Psoas muscle (tissue), 8 donors: ENCODE data around the gene STIL. TPM values are rescaled to one million over a fixed set of nuclear protein-coding genes. Genes with fewer than 3 reads are reported as not detected.
"Not testable (repeated sequence)": the region's sequence is repeated elsewhere in the genome, so short reads cannot be mapped to it uniquely, and the experiment has no call there.

ENCODE experiments used
- ATAC-seq, 4 donors: fragments of 200-7000 bp; cut with Tn5 transposase; one replicate each; pipeline ENCODE4 v1.9.1; 2020; ENCODE audit warnings: moderate library complexity in 3 of 4, mild to moderate bottlenecking in 2 of 4
- DNase-seq, 2 donors: peaks; one replicate each; pipeline ENCODE4 v3.0.0-alpha.2; 2020
- H3K27ac ChIP-seq: fragments of 200-600 bp; one replicate; pipeline ENCODE4 v1.8.0; 2022
- H3K27me3 ChIP-seq, 3 donors: fragments of 200-600 bp in 1 of 3; one replicate each; pipeline versions ENCODE4 v1.6.1 to v1.8.0; 2013 to 2022; ENCODE audit warnings: low read length in 2 of 3, mild to moderate bottlenecking in 2 of 3, moderate library complexity in 1 of 3; ENCODE audit not compliant: insufficient read depth in 3 of 3
- H3K36me3 ChIP-seq, 2 donors: fragments of 200-600 bp in 1 of 2; one replicate each; pipeline versions ENCODE4 v1.6.1 to v1.8.0; 2013 to 2022; ENCODE audit warnings: low read depth in 1 of 2, mild to moderate bottlenecking in 1 of 2, moderate library complexity in 1 of 2; ENCODE audit not compliant: insufficient read depth in 1 of 2
- H3K4me1 ChIP-seq: fragments of 200-600 bp; one replicate; pipeline ENCODE4 v1.8.0; 2022
- H3K4me3 ChIP-seq: fragments of 200-600 bp; one replicate; pipeline ENCODE4 v1.8.0; 2022; ENCODE audit warnings: mild to moderate bottlenecking
- H3K9me3 ChIP-seq: fragments of 200-600 bp; one replicate; pipeline ENCODE4 v1.8.0; 2022
- CTCF ChIP-seq: fragments of 200-600 bp; IDR thresholded peaks from one replicate; pipeline ENCODE4 v1.8.0; 2022; ENCODE audit warnings: antibody characterized with exemption
- WGBS, 3 donors: extraction: QIAGEN DNeasy Blood & Tissue Kit; methylation state at CpG; one replicate each; pipeline versions ENCODE4 v1.1.6 to v1.1.7; 2013; 5-methylcytosine and 5-hydroxymethylcytosine counted together
- intact Hi-C, 2 donors: fragments of 100-400 bp; cut with DNase I; formaldehyde crosslinking; loops; one replicate each; pipeline versions ENCODE4 v1.11.0 to v1.14.2; 2022
- polyA plus RNA-seq, 3 donors: library from polyadenylated mRNA; stranded (reverse); fragments of 200-250 nt; gene quantifications; one replicate each; pipeline ENCODE4 v1.2.3, GENCODE V29; 2013
- total RNA-seq, 4 donors: library from RNA; stranded (reverse); fragmentation: NEBNext Ultra II Directional in 2 of 4; extraction: Animal tissue kit (Norgen Biotek cat#: 25700) in 2 of 4; gene quantifications; one replicate each; pipeline versions ENCODE4 v1.2.1 to v1.2.4, GENCODE V29; 2021 to 2023
- donor health status: healthy with polysubstance abuse.
- donor health status: DM: no; HTN: no; CAD: no; lungs with moderate emphysema.
- donor health status: Bipolar disorder and iron deficiency.
- donor health status: healthy.
- donor health status: DM: yes; HTN: yes; CAD: no.
- donor health status: DM: no; HTN: no; CAD: no.
- donor health status: DM: no; HTN: no; CAD: no.
- donor health status: DM: yes; HTN: yes; CAD: no.

The STIL gene
- total and polyA plus RNA-seq, 7 donors: 0.14 to 1.0 (median 0.41) TPM

GRCh38 chr1:47205918-47206317 is 108.0 kb downstream of the STIL start:
- ATAC-seq (no peak), DNase-seq (no peak)
- TF ChIP-seq CTCF: no peak
- intact Hi-C loops: no loop called here
- H3K4me1 ChIP-seq: peaks cover 4% of the 10 kb centered on the region
- no peak overlapping the region for H3K27ac ChIP-seq
- no peaks in the 10 kb centered on the region for H3K36me3 ChIP-seq
- H3K4me3 ChIP-seq: no peak overlapping the region
- peaks cover 0 to 27% (median 6%) of the 10 kb centered on the region in 3 donors for H3K27me3 ChIP-seq
- WGBS, 3 donors: 89 to 94% (median 91%) methylated on average over 5 of the region's 5 CpGs
- peaks cover 5% of the 10 kb centered on the region for H3K9me3 ChIP-seq

GRCh38 chr1:47203504-47203903 is 110.4 kb downstream of the STIL start:
- ATAC-seq, H3K4me1 ChIP-seq, H3K9me3 ChIP-seq, H3K36me3 ChIP-seq, H3K27ac ChIP-seq, H3K4me3 ChIP-seq, DNase-seq, intact Hi-C loops: not testable (repeated sequence)
- 26 to 55% (median 51%) methylated on average over 2 of the region's 2 CpGs for WGBS, 3 donors
- peaks cover 0 to 27% (median 4%) of the 10 kb centered on the region in 3 donors for H3K27me3 ChIP-seq

- Histone ChIP-seq H3K4me3 (no peak overlapping the region), H3K36me3 (no peaks in the 10 kb centered on the region), H3K27ac (no peak overlapping the region), H3K9me3 (peaks cover 5% of the 10 kb centered on the region), H3K27me3 (peaks cover 0 to 23% (median 3%) of the 10 kb centered on the region in 3 donors), H3K4me1 (peaks cover 5% of the 10 kb centered on the region)
- TF ChIP-seq CTCF: no peak
- ATAC-seq: peak in 2 of 4 donors; percentile 50 to 88
- DNase-seq: no peak
- 13 to 16% (median 13%) methylated on average over 4 of the region's 4 CpGs for WGBS, 3 donors
- intact Hi-C loops: no loop called here
Observed at GRCh38 chr1:47201179-47201578, 112.8 kb downstream of the STIL start.

Other genes starting within 250 kb of the STIL start
- 1 to 10 TPM in 1 of 4 donors, under 1 TPM in 3; 0.22 to 1.3 (median 0.39) TPM for gene CYP4Z1, start 246.9 kb downstream of the STIL start, total RNA-seq
- gene CYP4Z1, start 246.9 kb downstream of the STIL start, polyA plus RNA-seq: under 1 TPM; 0.09 to 0.29 (median 0.15) TPM
- gene CYP4A22, start 176.7 kb downstream of the STIL start, total RNA-seq: not detected
- under 1 TPM in 2 of 3 donors, not detected in 1; 0.03 to 0.04 TPM for gene CYP4A22, start 176.7 kb downstream of the STIL start, polyA plus RNA-seq
- gene PDZK1IP1, start 124.1 kb downstream of the STIL start, total RNA-seq: under 1 TPM in 3 of 4 donors, not detected in 1; 0.25 to 0.81 (median 0.52) TPM
- 1 to 10 TPM in 1 of 3 donors, under 1 TPM in 2; 0.11 to 1.4 (median 0.26) TPM for gene PDZK1IP1, start 124.1 kb downstream of the STIL start, polyA plus RNA-seq
- gene TAL1, start 81.9 kb downstream of the STIL start, total RNA-seq: 1 to 10 TPM; 1.5 to 2.1 (median 1.7) TPM
- 1 to 10 TPM in 1 of 3 donors, under 1 TPM in 2; 0.73 to 1.7 (median 0.92) TPM for gene TAL1, start 81.9 kb downstream of the STIL start, polyA plus RNA-seq
- gene CMPK1, start 19.6 kb upstream of the STIL start, total RNA-seq: 10 to 100 TPM; 37.8 to 77.9 (median 66.3) TPM
- 100 to 1,000 TPM in 1 of 3 donors, 10 to 100 TPM in 2; 46.9 to 114 (median 62.9) TPM for gene CMPK1, start 19.6 kb upstream of the STIL start, polyA plus RNA-seq
- under 1 TPM in 1 of 4 donors, not detected in 3; 0.10 TPM for gene FOXE3, start 102.1 kb upstream of the STIL start, total RNA-seq
- gene FOXE3, start 102.1 kb upstream of the STIL start, polyA plus RNA-seq: under 1 TPM in 2 of 3 donors, not detected in 1; 0.03 to 0.08 TPM
- under 1 TPM; 0.04 to 0.13 (median 0.09) TPM for gene FOXD2, start 123.9 kb upstream of the STIL start, total RNA-seq
- under 1 TPM; 0.04 TPM for gene FOXD2, start 123.9 kb upstream of the STIL start, polyA plus RNA-seq